HG03135 (cell line): Measurements from ENCODE around the gene OR2B2.

Experiments used
- ATAC-seq: cut with Tn5 transposase; IDR thresholded peaks from one replicate; pipeline ENCODE4 v1.9.1; 2021; ENCODE audit warnings: mild to moderate bottlenecking, moderate library complexity; ENCODE audit not compliant: unreplicated experiment

OR2B2 gene

GRCh38 chr6:27867945-27868300, 44.3 kb downstream of the OR2B2 start:
- ATAC-seq: no peak

- peak; percentile 26 for ATAC-seq
These were observed 44.9 kb downstream of the OR2B2 start for GRCh38 chr6:27867051-27867944.

GRCh38 chr6:27866357-27867050, 45.7 kb downstream of the OR2B2 start:
- peak; percentile 9 for ATAC-seq

- ATAC-seq: peak; percentile 10
These were observed 46.3 kb downstream of the OR2B2 start for GRCh38 chr6:27865850-27866356.

- peak; percentile 58 for ATAC-seq
These were observed 47.0 kb downstream of the OR2B2 start for GRCh38 chr6:27864906-27865849.

- ATAC-seq: no peak
These were observed 48.0 kb downstream of the OR2B2 start for GRCh38 chr6:27863962-27864905.

GRCh38 chr6:27862396-27863066, 49.7 kb downstream of the OR2B2 start:
- ATAC-seq: no peak

- no peak for ATAC-seq
These were observed 50.3 kb downstream of the OR2B2 start for GRCh38 chr6:27861861-27862260.

GRCh38 chr6:27861276-27861840, 50.8 kb downstream of the OR2B2 start:
- ATAC-seq: no peak
